GM21723 (cell line): ENCODE measurements around the gene UTS2R.
"Not testable (repeated sequence)": the region's sequence is repeated elsewhere in the genome, so short reads cannot be mapped to it uniquely, and the experiment has no call there.

Experiments
- ATAC-seq: cut with Tn5 transposase; IDR thresholded peaks from one replicate; pipeline ENCODE4 v1.9.1; 2021; ENCODE audit warnings: mild to moderate bottlenecking, moderate library complexity; ENCODE audit not compliant: unreplicated experiment

Gene UTS2R

GRCh38 chr17:82374626-82375331 lies 3.2 kb downstream of the UTS2R start:
- no peak for ATAC-seq

- ATAC-seq, result no peak
These were observed 3.9 kb downstream of the UTS2R start for GRCh38 chr17:82375359-82376041.

GRCh38 chr17:82376042-82376730 lies 4.6 kb downstream of the UTS2R start:
- no peak for ATAC-seq

- not testable (repeated sequence) for ATAC-seq
These were observed 5.7 kb downstream of the UTS2R start for GRCh38 chr17:82377294-82377693.

- no peak for ATAC-seq
These were observed 6.6 kb downstream of the UTS2R start for GRCh38 chr17:82377924-82378740.

- ATAC-seq, result no peak
These were observed 7.1 kb downstream of the UTS2R start for GRCh38 chr17:82378741-82379021.

- no peak for ATAC-seq
These were observed 9.5 kb downstream of the UTS2R start for GRCh38 chr17:82380860-82381702.

GRCh38 chr17:82381703-82382009 lies 10.1 kb downstream of the UTS2R start:
- ATAC-seq, result not testable (repeated sequence)

GRCh38 chr17:82382220-82382932 lies 10.8 kb downstream of the UTS2R start:
- ATAC-seq, result not testable (repeated sequence)

GRCh38 chr17:82382933-82383255 lies 11.3 kb downstream of the UTS2R start:
- no peak for ATAC-seq

- no peak for ATAC-seq
These were observed 11.8 kb downstream of the UTS2R start for GRCh38 chr17:82383411-82383810.

GRCh38 chr17:82384051-82384729 lies 12.6 kb downstream of the UTS2R start:
- no peak for ATAC-seq

GRCh38 chr17:82384730-82385481 lies 13.3 kb downstream of the UTS2R start:
- no peak for ATAC-seq

- no peak for ATAC-seq
These were observed 14.1 kb downstream of the UTS2R start for GRCh38 chr17:82385559-82386254.

- no peak for ATAC-seq
These were observed 14.8 kb downstream of the UTS2R start for GRCh38 chr17:82386255-82386831.

- ATAC-seq, result no peak
These were observed 15.5 kb downstream of the UTS2R start for GRCh38 chr17:82386881-82387704.

- no peak for ATAC-seq
These were observed 16.1 kb downstream of the UTS2R start for GRCh38 chr17:82387705-82388106.
